H1 (cell line): ENCODE data around the gene XK.

Experiments
- ASH2L ChIP-seq: fragments of 200-600, 300-600 bp; sonication (generic); IDR thresholded peaks from one replicate; pipeline ENCODE4 v1.7.1; 2017; ENCODE audit warnings: low read length
- CREB1 ChIP-seq: IDR thresholded peaks from 2 replicates; pipeline ENCODE4 v1.6.1; 2012; ENCODE audit warnings: inconsistent platforms
- CTCF ChIP-seq, 3 experiments: IDR thresholded peaks; 1 replicate in 2 of 3; 2 replicates in 1 of 3; pipeline versions ENCODE4 v1.5.1 to v1.6.1; 2011; ENCODE audit warnings: low read length in 3 of 3, mild to moderate bottlenecking in 3 of 3, inconsistent platforms in 2 of 3, low read depth in 1 of 3, moderate library complexity in 1 of 3; ENCODE audit not compliant: insufficient read depth in 1 of 3; ENCODE audit errors: control extremely low read depth in 1 of 3
- E2F6 ChIP-seq: IDR thresholded peaks from 2 replicates; pipeline ENCODE4 v1.6.1; 2012; ENCODE audit warnings: inconsistent platforms
- EZH2 ChIP-seq: fragments of 200-600 bp; sonication (generic); IDR thresholded peaks from 2 replicates; pipeline ENCODE4 v1.7.1; 2012; ENCODE audit warnings: low read depth, mild to moderate bottlenecking, moderate library complexity, low read length, inconsistent platforms; ENCODE audit not compliant: severe bottlenecking
- FOSL1 ChIP-seq: IDR thresholded peaks from 2 replicates; pipeline ENCODE4 v1.6.1; 2011; ENCODE audit warnings: mild to moderate bottlenecking, low read depth, low read length, moderate library complexity; ENCODE audit not compliant: insufficient read depth
- GABPA ChIP-seq: IDR thresholded peaks from 2 replicates; pipeline ENCODE4 v1.6.1; 2011; ENCODE audit warnings: mild to moderate bottlenecking, low read length, moderate library complexity, borderline replicate concordance; ENCODE audit not compliant: insufficient read depth
- MAFK ChIP-seq: IDR thresholded peaks from 2 replicates; pipeline ENCODE4 v1.6.1; 2012; ENCODE audit warnings: low read depth, mild to moderate bottlenecking, improper control_type of control experiment, low read length
- POLR2A ChIP-seq, 2 experiments: IDR thresholded peaks; 1 replicate in 1 of 2; 2 replicates in 1 of 2; pipeline ENCODE4 v1.6.1; 2011; ENCODE audit warnings: low read depth in 2 of 2, low read length in 2 of 2, mild to moderate bottlenecking in 2 of 2; ENCODE audit errors: control extremely low read depth in 1 of 2
- SP1 ChIP-seq: IDR thresholded peaks from 2 replicates; pipeline ENCODE4 v1.6.1; 2011; ENCODE audit warnings: low read depth, low read length
- TEAD4 ChIP-seq: IDR thresholded peaks from 2 replicates; pipeline ENCODE4 v1.6.1; 2012; ENCODE audit warnings: low read depth, low read length, inconsistent platforms, mixed read lengths
- USF2 ChIP-seq: IDR thresholded peaks from 2 replicates; pipeline ENCODE4 v1.6.1; 2011; ENCODE audit warnings: low read length, improper control_type of control experiment

- TF ChIP-seq POLR2A (IDR thresholded peaks at IDR 0.05; ENCODE audit: control extremely low read depth in 1 of 2, low read depth in 2 of 2, low read length in 2 of 2) (no peak), CTCF (IDR thresholded peaks at IDR 0.05; ENCODE audit: control extremely low read depth in 1 of 3, insufficient read depth in 1 of 3, low read depth in 1 of 3, low read length in 3 of 3) (no peak), USF2 (no peak), E2F6 (no peak), MAFK (no peak), SP1 (no peak), EZH2 (no peak), GABPA (no peak), CREB1 (no peak), FOSL1 (no peak), TEAD4 (no peak), ASH2L (no peak)
Observed at GRCh38 chrX:37726346-37726745, 40.8 kb downstream of the XK start.
